Measurements from ENCODE around the gene AKT2. TPM values are rescaled to one million over a fixed set of nuclear protein-coding genes. Genes with fewer than 3 reads are reported as not detected.

Gene AKT2
- polyA plus RNA-seq, 1 donor (not counting 4 experiments of a cell fraction or from before 2014, with no cell fraction given) = 108 TPM

GRCh38 chr19:40278361-40279035 is 6.6 kb downstream of the AKT2 start:
- H3K79me2 ChIP-seq (ENCODE audit: control insufficient read depth, insufficient read depth, low read length) = peaks cover 96% of the 10 kb centered on the region
- dilution Hi-C loops (cut with MboI; ENCODE audit: extremely low pct_ligation_motif_present, low sequenced_read_pairs) = no loop called here
- no peak overlapping the region for H2AFZ ChIP-seq (ENCODE audit: control insufficient read depth, low read length)
- peak overlapping the region; percentile 71 for H3K4me2 ChIP-seq (ENCODE audit: control insufficient read depth, extremely low read depth, insufficient read depth, low read depth, low read length)
- no peak for FAIRE-seq
- TF ChIP-seq EZH2 (IDR thresholded peaks at IDR 0.05; ENCODE audit: low read length) (no peak), CTCF (optimal IDR thresholded peaks at IDR 0.05 in 1 of 3, IDR thresholded peaks at IDR 0.05 in 1 of 3, conservative IDR thresholded peaks at IDR 0.05 in 1 of 3; ENCODE audit: extremely low read depth in 1 of 3, insufficient read depth in 2 of 3, low read length in 3 of 3) (no peak)
- H3K9ac ChIP-seq (ENCODE audit: control insufficient read depth, extremely low read depth, insufficient read depth, low read length) = no peak overlapping the region
- no peak overlapping the region for H3K4me3 ChIP-seq (ENCODE audit: control insufficient read depth in 2 of 3, extremely low read depth in 1 of 3, insufficient read depth in 2 of 3, low read depth in 1 of 3, low read length in 3 of 3)
- peaks cover 2 to 9% of the 10 kb centered on the region in 2 experiments for H3K36me3 ChIP-seq (ENCODE audit: control insufficient read depth in 2 of 2, extremely low read depth in 1 of 2, insufficient read depth in 2 of 2, low read length in 2 of 2)
- H3K27ac ChIP-seq (ENCODE audit: control insufficient read depth, insufficient read depth, low read length) = peak overlapping the region; percentile 3
- H3K4me1 ChIP-seq (ENCODE audit: control insufficient read depth, extremely low read depth, insufficient read depth, low read length) = peaks cover 18% of the 10 kb centered on the region
- H4K20me1 ChIP-seq (ENCODE audit: control insufficient read depth, extremely low read depth, insufficient read depth, low read length) = peaks cover 13% of the 10 kb centered on the region
- no peaks in the 10 kb centered on the region for H3K27me3 ChIP-seq (ENCODE audit: control insufficient read depth, extremely low read depth, insufficient read depth, low read length)
- H3K9me1 ChIP-seq (ENCODE audit: control insufficient read depth, extremely low read depth, insufficient read depth, low read length) = peaks cover 4% of the 10 kb centered on the region
- no peak for DNase-seq (ENCODE audit: low read depth, low spot score)
- no peaks in the 10 kb centered on the region for H3K9me3 ChIP-seq (ENCODE audit: control insufficient read depth, low read depth, low read length)

GRCh38 chr19:40277356-40278059 is 7.6 kb downstream of the AKT2 start:
- H3K9ac ChIP-seq (ENCODE audit: control insufficient read depth, extremely low read depth, insufficient read depth, low read length) = no peak overlapping the region
- H4K20me1 ChIP-seq (ENCODE audit: control insufficient read depth, extremely low read depth, insufficient read depth, low read length) = peaks cover 13% of the 10 kb centered on the region
- H3K4me1 ChIP-seq (ENCODE audit: control insufficient read depth, extremely low read depth, insufficient read depth, low read length) = peaks cover 14% of the 10 kb centered on the region

More at GRCh38 chr19:40277356-40278059, 7.6 kb downstream of the AKT2 start:
- peaks cover 91% of the 10 kb centered on the region for H3K79me2 ChIP-seq (ENCODE audit: control insufficient read depth, insufficient read depth, low read length)
- DNase-seq (ENCODE audit: low read depth, low spot score) = no peak
- H3K9me3 ChIP-seq (ENCODE audit: control insufficient read depth, low read depth, low read length) = no peaks in the 10 kb centered on the region
- no peak overlapping the region for H3K4me2 ChIP-seq (ENCODE audit: control insufficient read depth, extremely low read depth, insufficient read depth, low read depth, low read length)
- TF ChIP-seq CTCF (optimal IDR thresholded peaks at IDR 0.05 in 1 of 3, IDR thresholded peaks at IDR 0.05 in 1 of 3, conservative IDR thresholded peaks at IDR 0.05 in 1 of 3; ENCODE audit: extremely low read depth in 1 of 3, insufficient read depth in 2 of 3, low read length in 3 of 3) = no peak
- TF ChIP-seq EZH2 (IDR thresholded peaks at IDR 0.05; ENCODE audit: low read length) = no peak
- no peak overlapping the region for H2AFZ ChIP-seq (ENCODE audit: control insufficient read depth, low read length)
- dilution Hi-C loops (cut with MboI; ENCODE audit: extremely low pct_ligation_motif_present, low sequenced_read_pairs) = no loop called here
- no peak for FAIRE-seq
- H3K9me1 ChIP-seq (ENCODE audit: control insufficient read depth, extremely low read depth, insufficient read depth, low read length) = peaks cover 4% of the 10 kb centered on the region
- H3K4me3 ChIP-seq (ENCODE audit: control insufficient read depth in 2 of 3, extremely low read depth in 1 of 3, insufficient read depth in 2 of 3, low read depth in 1 of 3, low read length in 3 of 3) = no peak overlapping the region
- no peak overlapping the region for H3K27ac ChIP-seq (ENCODE audit: control insufficient read depth, insufficient read depth, low read length)
- no peaks in the 10 kb centered on the region for H3K27me3 ChIP-seq (ENCODE audit: control insufficient read depth, extremely low read depth, insufficient read depth, low read length)
- peaks cover 2 to 8% of the 10 kb centered on the region in 2 experiments for H3K36me3 ChIP-seq (ENCODE audit: control insufficient read depth in 2 of 2, extremely low read depth in 1 of 2, insufficient read depth in 2 of 2, low read length in 2 of 2)

Data from keratinocyte (primary cell).